ENCODE data around the gene PIAS1.

The PIAS1 gene

GRCh38 chr15:68062214-68062613, 8.1 kb downstream of the PIAS1 start:
- in situ Hi-C loops (cut with HindIII; ENCODE audit: low sequenced_read_pairs): no loop called here

- in situ Hi-C loops (cut with HindIII; ENCODE audit: low sequenced_read_pairs): no loop called here
Measured at GRCh38 chr15:68062946-68063465, 8.9 kb downstream of the PIAS1 start.

GRCh38 chr15:68063606-68064005, 9.5 kb downstream of the PIAS1 start:
- in situ Hi-C loops (cut with HindIII; ENCODE audit: low sequenced_read_pairs): no loop called here

GRCh38 chr15:68073576-68074288, 19.6 kb downstream of the PIAS1 start:
- in situ Hi-C loops (cut with HindIII; ENCODE audit: low sequenced_read_pairs): no loop called here

GRCh38 chr15:68075764-68076385, 21.8 kb downstream of the PIAS1 start:
- in situ Hi-C loops (cut with HindIII; ENCODE audit: low sequenced_read_pairs): no loop called here

- in situ Hi-C loops (cut with HindIII; ENCODE audit: low sequenced_read_pairs): no loop called here
Measured at GRCh38 chr15:68078365-68078764, 24.2 kb downstream of the PIAS1 start.

GRCh38 chr15:68080334-68080733, 26.2 kb downstream of the PIAS1 start:
- in situ Hi-C loops (cut with HindIII; ENCODE audit: low sequenced_read_pairs): no loop called here

- in situ Hi-C loops (cut with HindIII; ENCODE audit: low sequenced_read_pairs): no loop called here
Measured at GRCh38 chr15:68080783-68081182, 26.7 kb downstream of the PIAS1 start.

GRCh38 chr15:68081869-68082505, 27.9 kb downstream of the PIAS1 start:
- in situ Hi-C loops (cut with HindIII; ENCODE audit: low sequenced_read_pairs): no loop called here

- in situ Hi-C loops (cut with HindIII; ENCODE audit: low sequenced_read_pairs): no loop called here
Measured at GRCh38 chr15:68082735-68083134, 28.6 kb downstream of the PIAS1 start.

GRCh38 chr15:68083463-68083862, 29.3 kb downstream of the PIAS1 start:
- in situ Hi-C loops (cut with HindIII; ENCODE audit: low sequenced_read_pairs): no loop called here

- in situ Hi-C loops (cut with HindIII; ENCODE audit: low sequenced_read_pairs): no loop called here
Measured at GRCh38 chr15:68085052-68085451, 30.9 kb downstream of the PIAS1 start.

- in situ Hi-C loops (cut with HindIII; ENCODE audit: low sequenced_read_pairs): no loop called here
Measured at GRCh38 chr15:68091743-68092142, 37.6 kb downstream of the PIAS1 start.

GRCh38 chr15:68096099-68096498, 42.0 kb downstream of the PIAS1 start:
- in situ Hi-C loops (cut with HindIII; ENCODE audit: low sequenced_read_pairs): no loop called here

- in situ Hi-C loops (cut with HindIII; ENCODE audit: low sequenced_read_pairs): no loop called here
Measured at GRCh38 chr15:68097029-68097428, 42.9 kb downstream of the PIAS1 start.

GRCh38 chr15:68098465-68098864, 44.4 kb downstream of the PIAS1 start:
- in situ Hi-C loops (cut with HindIII; ENCODE audit: low sequenced_read_pairs): no loop called here

- in situ Hi-C loops (cut with HindIII; ENCODE audit: low sequenced_read_pairs): no loop called here
Measured at GRCh38 chr15:68100194-68100593, 46.1 kb downstream of the PIAS1 start.

GRCh38 chr15:68103603-68104002, 49.5 kb downstream of the PIAS1 start:
- in situ Hi-C loops (cut with HindIII; ENCODE audit: low sequenced_read_pairs): no loop called here

- in situ Hi-C loops (cut with HindIII; ENCODE audit: low sequenced_read_pairs): no loop called here
Measured at GRCh38 chr15:68106656-68107055, 52.5 kb downstream of the PIAS1 start.

- in situ Hi-C loops (cut with HindIII; ENCODE audit: low sequenced_read_pairs): no loop called here
Measured at GRCh38 chr15:68107142-68107541, 53.0 kb downstream of the PIAS1 start.

- in situ Hi-C loops (cut with HindIII; ENCODE audit: low sequenced_read_pairs): no loop called here
Measured at GRCh38 chr15:68112706-68113105, 58.6 kb downstream of the PIAS1 start.

GRCh38 chr15:68113273-68113672, 59.2 kb downstream of the PIAS1 start:
- in situ Hi-C loops (cut with HindIII; ENCODE audit: low sequenced_read_pairs): no loop called here
